ENCODE measurements around the gene TMEM256. TPM values are rescaled to one million over a fixed set of nuclear protein-coding genes. Genes with fewer than 3 reads are reported as not detected.

TMEM256 gene
- total and polyA plus RNA-seq, 2 donors (not counting 3 experiments of a cell fraction or from before 2014, with no cell fraction given): 67.4 to 148 TPM

GRCh38 chr17:7416323-7416722 is 12.4 kb upstream of the TMEM256 start:
- POLR2A ChIA-PET: no interaction called here
- Histone ChIP-seq H3K79me2 (ENCODE audit: control insufficient read depth, insufficient read depth, low read length) (no peaks in the 10 kb centered on the region), H3K36me3 (ENCODE audit: control insufficient read depth in 2 of 2, extremely low read depth in 1 of 2, insufficient read depth in 2 of 2, low read length in 2 of 2) (peaks cover 0 to 2% of the 10 kb centered on the region in 2 experiments), H3K4me2 (ENCODE audit: insufficient read depth, low read length) (no peak overlapping the region), H4K20me1 (replicated peaks; ENCODE audit: control insufficient read depth, extremely low read depth, insufficient read depth, low read length) (no peaks in the 10 kb centered on the region), H3K4me3 (replicated peaks in 1 of 3; ENCODE audit: insufficient read depth in 1 of 3, low read depth in 1 of 3, low read length in 3 of 3) (no peak overlapping the region), H3K27ac (ENCODE audit: insufficient read depth, low read depth, low read length) (no peak overlapping the region), H3K27me3 (ENCODE audit: control insufficient read depth in 2 of 2, insufficient read depth in 2 of 2, low read length in 2 of 2) (no peaks in the 10 kb centered on the region), H3K9ac (replicated peaks; ENCODE audit: extremely low read depth, insufficient read depth, low read length) (no peak overlapping the region), H3K9me3 (replicated peaks; ENCODE audit: control insufficient read depth, insufficient read depth, low read length) (no peaks in the 10 kb centered on the region), H3K9me1 (replicated peaks; ENCODE audit: control insufficient read depth, extremely low read depth, insufficient read depth, low read length) (no peaks in the 10 kb centered on the region), H2AFZ (ENCODE audit: low read depth, low read length) (no peak overlapping the region), H3K4me1 (ENCODE audit: control insufficient read depth, extremely low read depth, insufficient read depth, low read length) (no peaks in the 10 kb centered on the region)
- CTCF ChIA-PET: interaction anchor here (1.2 to 2.2 kb wide), 2 partner anchors 12 to 60 kb away, joined by 5 to 6 read pairs; partner anchors contain the start of gene TMEM256
- dilution Hi-C loops (cut with MboI; ENCODE audit: extremely low pct_ligation_motif_present, low sequenced_read_pairs): no loop called here
- TF ChIP-seq POLR2A (IDR thresholded peaks at IDR 0.05; ENCODE audit: low read depth, low read length) (no peak), CTCF (IDR thresholded peaks at IDR 0.05; ENCODE audit: extremely low read depth in 1 of 2, insufficient read depth in 1 of 2, low read depth in 1 of 2, low read length in 2 of 2) (no peak), POLR2AphosphoS5 (IDR thresholded peaks at IDR 0.05; ENCODE audit: insufficient read depth, low read depth, low read length) (no peak), MAX (IDR thresholded peaks at IDR 0.05; ENCODE audit: insufficient read depth, insufficient read length) (no peak), EZH2 (IDR thresholded peaks at IDR 0.05; ENCODE audit: borderline replicate concordance, low read depth, low read length, severe bottlenecking) (no peak), GATA2 (IDR thresholded peaks at IDR 0.05; ENCODE audit: insufficient read depth, insufficient read length, low read depth, low read length) (no peak)
- no TSS peak for BruUV-seq (replicated peaks)
- no peak for DNase-seq (ENCODE audit: low read depth, low spot score)
- no peak for FAIRE-seq
- intact Hi-C loops (cut with micrococcal nuclease): no loop called here

Measured in endothelial cell of umbilical vein (primary cell).